ENCODE results near the gene ATF6. TPM values are rescaled to one million over a fixed set of nuclear protein-coding genes. Genes with fewer than 3 reads are reported as not detected.

ATF6 gene
- total RNA-seq, 1 experiment from 2014 or later: 10.6 TPM

- ChIA-PET CTCF (interaction anchor here (0.7 kb wide), 1 partner anchor 194 kb away, joined by 3 read pairs; no protein-coding TSS in a partner anchor), POLR2A (no interaction called here)
- ATAC-seq (no peak), DNase-seq (ENCODE audit: low spot score) (no peak)
- Mint-ChIP-seq H3K4me3 (no peak overlapping the region), H3K27me3 (ENCODE audit: low read depth) (no peaks in the 10 kb centered on the region), H3K9me3 (peaks cover 5% of the 10 kb centered on the region), H3K27ac (no peak overlapping the region), H3K4me1 (no peaks in the 10 kb centered on the region; the same call in 1 of the 2 replicates), H3K36me3 (peaks cover 10% of the 10 kb centered on the region)
- TF ChIP-seq ETV6 (CRISPR knock-in tag; IDR thresholded peaks at IDR 0.05) (no peak), ATF2 (CRISPR knock-in tag; IDR thresholded peaks at IDR 0.05; ENCODE audit: borderline replicate concordance, low read depth) (no peak), CREB1 (CRISPR knock-in tag; IDR thresholded peaks at IDR 0.05) (no peak)
Measured at GRCh38 chr1:161843156-161843555, 77.0 kb downstream of the ATF6 start.

- no peak overlapping the region for H3K4me3 Mint-ChIP-seq
- H3K27me3 Mint-ChIP-seq (ENCODE audit: low read depth): no peaks in the 10 kb centered on the region
- ATAC-seq (no peak), DNase-seq (ENCODE audit: low spot score) (no peak)
- H3K9me3 Mint-ChIP-seq: peaks cover 5% of the 10 kb centered on the region
- peaks cover 10% of the 10 kb centered on the region for H3K36me3 Mint-ChIP-seq
- H3K4me1 Mint-ChIP-seq: no peaks in the 10 kb centered on the region; the same call in 1 of the 2 replicates
- POLR2A ChIA-PET: no interaction called here
- CTCF ChIA-PET: no interaction called here
- no peak overlapping the region for H3K27ac Mint-ChIP-seq
- TF ChIP-seq, protein P1, sequence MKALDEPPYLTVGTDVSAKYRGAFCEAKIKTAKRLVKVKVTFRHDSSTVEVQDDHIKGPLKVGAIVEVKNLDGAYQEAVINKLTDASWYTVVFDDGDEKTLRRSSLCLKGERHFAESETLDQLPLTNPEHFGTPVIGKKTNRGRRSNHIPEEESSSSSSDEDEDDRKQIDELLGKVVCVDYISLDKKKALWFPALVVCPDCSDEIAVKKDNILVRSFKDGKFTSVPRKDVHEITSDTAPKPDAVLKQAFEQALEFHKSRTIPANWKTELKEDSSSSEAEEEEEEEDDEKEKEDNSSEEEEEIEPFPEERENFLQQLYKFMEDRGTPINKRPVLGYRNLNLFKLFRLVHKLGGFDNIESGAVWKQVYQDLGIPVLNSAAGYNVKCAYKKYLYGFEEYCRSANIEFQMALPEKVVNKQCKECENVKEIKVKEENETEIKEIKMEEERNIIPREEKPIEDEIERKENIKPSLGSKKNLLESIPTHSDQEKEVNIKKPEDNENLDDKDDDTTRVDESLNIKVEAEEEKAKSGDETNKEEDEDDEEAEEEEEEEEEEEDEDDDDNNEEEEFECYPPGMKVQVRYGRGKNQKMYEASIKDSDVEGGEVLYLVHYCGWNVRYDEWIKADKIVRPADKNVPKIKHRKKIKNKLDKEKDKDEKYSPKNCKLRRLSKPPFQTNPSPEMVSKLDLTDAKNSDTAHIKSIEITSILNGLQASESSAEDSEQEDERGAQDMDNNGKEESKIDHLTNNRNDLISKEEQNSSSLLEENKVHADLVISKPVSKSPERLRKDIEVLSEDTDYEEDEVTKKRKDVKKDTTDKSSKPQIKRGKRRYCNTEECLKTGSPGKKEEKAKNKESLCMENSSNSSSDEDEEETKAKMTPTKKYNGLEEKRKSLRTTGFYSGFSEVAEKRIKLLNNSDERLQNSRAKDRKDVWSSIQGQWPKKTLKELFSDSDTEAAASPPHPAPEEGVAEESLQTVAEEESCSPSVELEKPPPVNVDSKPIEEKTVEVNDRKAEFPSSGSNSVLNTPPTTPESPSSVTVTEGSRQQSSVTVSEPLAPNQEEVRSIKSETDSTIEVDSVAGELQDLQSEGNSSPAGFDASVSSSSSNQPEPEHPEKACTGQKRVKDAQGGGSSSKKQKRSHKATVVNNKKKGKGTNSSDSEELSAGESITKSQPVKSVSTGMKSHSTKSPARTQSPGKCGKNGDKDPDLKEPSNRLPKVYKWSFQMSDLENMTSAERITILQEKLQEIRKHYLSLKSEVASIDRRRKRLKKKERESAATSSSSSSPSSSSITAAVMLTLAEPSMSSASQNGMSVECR (CRISPR knock-in tag; IDR thresholded peaks at IDR 0.05; ENCODE audit: borderline replicate concordance): no peak
- TF ChIP-seq, protein P2, sequence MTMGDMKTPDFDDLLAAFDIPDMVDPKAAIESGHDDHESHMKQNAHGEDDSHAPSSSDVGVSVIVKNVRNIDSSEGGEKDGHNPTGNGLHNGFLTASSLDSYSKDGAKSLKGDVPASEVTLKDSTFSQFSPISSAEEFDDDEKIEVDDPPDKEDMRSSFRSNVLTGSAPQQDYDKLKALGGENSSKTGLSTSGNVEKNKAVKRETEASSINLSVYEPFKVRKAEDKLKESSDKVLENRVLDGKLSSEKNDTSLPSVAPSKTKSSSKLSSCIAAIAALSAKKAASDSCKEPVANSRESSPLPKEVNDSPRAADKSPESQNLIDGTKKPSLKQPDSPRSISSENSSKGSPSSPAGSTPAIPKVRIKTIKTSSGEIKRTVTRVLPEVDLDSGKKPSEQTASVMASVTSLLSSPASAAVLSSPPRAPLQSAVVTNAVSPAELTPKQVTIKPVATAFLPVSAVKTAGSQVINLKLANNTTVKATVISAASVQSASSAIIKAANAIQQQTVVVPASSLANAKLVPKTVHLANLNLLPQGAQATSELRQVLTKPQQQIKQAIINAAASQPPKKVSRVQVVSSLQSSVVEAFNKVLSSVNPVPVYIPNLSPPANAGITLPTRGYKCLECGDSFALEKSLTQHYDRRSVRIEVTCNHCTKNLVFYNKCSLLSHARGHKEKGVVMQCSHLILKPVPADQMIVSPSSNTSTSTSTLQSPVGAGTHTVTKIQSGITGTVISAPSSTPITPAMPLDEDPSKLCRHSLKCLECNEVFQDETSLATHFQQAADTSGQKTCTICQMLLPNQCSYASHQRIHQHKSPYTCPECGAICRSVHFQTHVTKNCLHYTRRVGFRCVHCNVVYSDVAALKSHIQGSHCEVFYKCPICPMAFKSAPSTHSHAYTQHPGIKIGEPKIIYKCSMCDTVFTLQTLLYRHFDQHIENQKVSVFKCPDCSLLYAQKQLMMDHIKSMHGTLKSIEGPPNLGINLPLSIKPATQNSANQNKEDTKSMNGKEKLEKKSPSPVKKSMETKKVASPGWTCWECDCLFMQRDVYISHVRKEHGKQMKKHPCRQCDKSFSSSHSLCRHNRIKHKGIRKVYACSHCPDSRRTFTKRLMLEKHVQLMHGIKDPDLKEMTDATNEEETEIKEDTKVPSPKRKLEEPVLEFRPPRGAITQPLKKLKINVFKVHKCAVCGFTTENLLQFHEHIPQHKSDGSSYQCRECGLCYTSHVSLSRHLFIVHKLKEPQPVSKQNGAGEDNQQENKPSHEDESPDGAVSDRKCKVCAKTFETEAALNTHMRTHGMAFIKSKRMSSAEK (CRISPR knock-in tag; IDR thresholded peaks at IDR 0.05; ENCODE audit: borderline replicate concordance): no peak
- TF ChIP-seq NFE2L1 (CRISPR knock-in tag; IDR thresholded peaks at IDR 0.05) (no peak), TEAD4 (CRISPR knock-in tag; IDR thresholded peaks at IDR 0.05) (no peak), ZNF317 (CRISPR knock-in tag; IDR thresholded peaks at IDR 0.05; ENCODE audit: borderline replicate concordance, low read depth) (no peak), CREM (CRISPR knock-in tag; IDR thresholded peaks at IDR 0.05) (no peak), ZBTB43 (CRISPR knock-in tag; IDR thresholded peaks at IDR 0.05) (no peak), ZNF423 (CRISPR knock-in tag; IDR thresholded peaks at IDR 0.05) (no peak), EMX1 (CRISPR knock-in tag; IDR thresholded peaks at IDR 0.05) (no peak), ZNF138 (CRISPR knock-in tag; conservative IDR thresholded peaks at IDR 0.05) (no peak), GRHL2 (CRISPR knock-in tag; IDR thresholded peaks at IDR 0.05; ENCODE audit: insufficient replicate concordance, severe bottlenecking) (no peak), ETV6 (CRISPR knock-in tag; IDR thresholded peaks at IDR 0.05) (no peak), ELF4 (CRISPR knock-in tag; IDR thresholded peaks at IDR 0.05; ENCODE audit: low read depth) (no peak), E2F5 (CRISPR knock-in tag; IDR thresholded peaks at IDR 0.05) (no peak), ZNF232 (CRISPR knock-in tag; IDR thresholded peaks at IDR 0.05) (no peak), ZNF121 (CRISPR knock-in tag; IDR thresholded peaks at IDR 0.05) (no peak)
- TF ChIP-seq, protein P3, sequence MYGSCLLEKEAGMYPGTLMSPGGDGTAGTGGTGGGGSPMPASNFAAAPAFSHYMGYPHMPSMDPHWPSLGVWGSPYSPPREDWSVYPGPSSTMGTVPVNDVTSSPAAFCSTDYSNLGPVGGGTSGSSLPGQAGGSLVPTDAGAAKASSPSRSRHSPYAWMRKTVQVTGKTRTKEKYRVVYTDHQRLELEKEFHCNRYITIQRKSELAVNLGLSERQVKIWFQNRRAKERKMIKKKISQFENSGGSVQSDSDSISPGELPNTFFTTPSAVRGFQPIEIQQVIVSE (CRISPR knock-in tag; IDR thresholded peaks at IDR 0.05; ENCODE audit: borderline replicate concordance): no peak
Measured at GRCh38 chr1:161844696-161845095, 78.6 kb downstream of the ATF6 start.

Data from WTC11 (cell line).